ENCODE results near the gene CDKL4.
"Not testable (repeated sequence)": the region's sequence is repeated elsewhere in the genome, so short reads cannot be mapped to it uniquely, and the experiment has no call there.

CDKL4 gene

DNA sequence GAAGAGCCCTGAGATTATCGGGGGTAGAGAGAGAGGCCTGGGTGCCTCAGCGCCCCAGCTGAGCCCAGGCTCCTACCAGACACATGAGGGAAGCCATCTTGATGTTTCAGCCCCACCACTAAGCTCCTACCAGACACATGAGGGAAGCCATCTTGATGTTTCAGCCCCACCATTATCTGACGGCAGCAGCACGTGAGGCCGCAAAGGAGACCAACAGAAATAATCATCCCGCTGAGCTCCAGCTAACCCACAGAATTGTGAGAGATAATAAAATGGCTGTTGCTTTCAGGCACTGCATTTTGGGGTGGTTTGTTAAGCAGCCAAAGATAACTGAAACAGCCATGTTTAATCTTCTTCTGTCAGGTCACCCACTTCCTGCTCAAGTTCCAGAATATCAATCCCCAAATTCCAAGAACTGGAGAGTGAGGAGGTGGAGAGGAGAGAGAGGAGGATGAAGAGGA, 93.6 kb downstream of the CDKL4 start:
- DNase-seq (ENCODE audit: extremely low read depth, low read depth) = no peak
- no peak for TF ChIP-seq CTCF (IDR thresholded peaks at IDR 0.05; ENCODE audit: low read depth, low read length)

DNA sequence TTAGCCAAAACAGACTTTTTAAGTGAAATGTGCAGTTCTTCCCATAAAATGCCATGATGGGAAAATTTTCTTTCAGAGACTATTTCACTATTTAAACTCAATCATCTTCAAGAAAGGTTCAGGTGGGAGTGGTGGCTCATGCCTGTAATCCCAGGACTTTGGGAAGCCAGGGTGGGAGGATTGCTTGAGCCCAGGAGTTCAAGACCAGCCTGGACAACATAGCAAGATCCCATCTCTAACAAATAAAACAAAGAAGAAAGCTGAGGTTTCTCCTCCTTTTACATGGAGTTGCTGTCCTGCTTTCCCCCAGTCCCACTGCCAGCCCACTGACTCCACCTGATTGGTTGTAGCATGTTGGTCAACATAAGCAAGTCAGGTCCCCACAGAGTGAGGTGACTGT, 97.1 kb downstream of the CDKL4 start:
- TF ChIP-seq CTCF (IDR thresholded peaks at IDR 0.05; ENCODE audit: low read depth, low read length) = no peak
- no peak for DNase-seq (ENCODE audit: extremely low read depth, low read depth)

GRCh38 chr2:39145906-39146421, 97.8 kb downstream of the CDKL4 start:
- TF ChIP-seq CTCF (IDR thresholded peaks at IDR 0.05; ENCODE audit: low read depth, low read length) = no peak
- DNase-seq (ENCODE audit: extremely low read depth, low read depth) = no peak

DNA sequence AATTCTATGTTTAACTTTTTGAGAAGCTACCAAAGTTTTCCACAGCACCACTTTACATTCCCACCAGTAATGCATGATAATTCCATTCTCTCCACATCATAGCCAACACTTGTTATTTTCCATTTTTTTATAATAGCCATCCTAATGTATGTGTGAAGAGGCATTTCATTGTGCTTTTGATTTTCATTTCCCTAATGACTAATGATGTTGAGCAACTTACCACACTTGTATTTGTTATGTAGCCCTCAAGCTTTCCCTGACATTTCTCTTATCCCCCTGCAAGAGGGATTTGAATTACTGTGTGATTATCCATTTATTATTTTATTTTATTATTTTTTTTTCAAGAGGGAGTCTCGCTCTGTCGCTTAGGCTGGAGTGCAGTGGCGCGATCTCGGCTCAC, 99.4 kb downstream of the CDKL4 start:
- DNase-seq (ENCODE audit: extremely low read depth, low read depth) = no peak
- TF ChIP-seq CTCF (IDR thresholded peaks at IDR 0.05; ENCODE audit: low read depth, low read length) = no peak

- no peak for TF ChIP-seq CTCF (IDR thresholded peaks at IDR 0.05; ENCODE audit: low read depth, low read length)
- DNase-seq (ENCODE audit: extremely low read depth, low read depth) = no peak
Observed at GRCh38 chr2:39142904-39143605, 100.7 kb downstream of the CDKL4 start.

- DNase-seq (ENCODE audit: extremely low read depth, low read depth) = no peak
- TF ChIP-seq CTCF (IDR thresholded peaks at IDR 0.05; ENCODE audit: low read depth, low read length) = no peak
Observed at GRCh38 chr2:39141334-39142271, 102.2 kb downstream of the CDKL4 start.

DNA sequence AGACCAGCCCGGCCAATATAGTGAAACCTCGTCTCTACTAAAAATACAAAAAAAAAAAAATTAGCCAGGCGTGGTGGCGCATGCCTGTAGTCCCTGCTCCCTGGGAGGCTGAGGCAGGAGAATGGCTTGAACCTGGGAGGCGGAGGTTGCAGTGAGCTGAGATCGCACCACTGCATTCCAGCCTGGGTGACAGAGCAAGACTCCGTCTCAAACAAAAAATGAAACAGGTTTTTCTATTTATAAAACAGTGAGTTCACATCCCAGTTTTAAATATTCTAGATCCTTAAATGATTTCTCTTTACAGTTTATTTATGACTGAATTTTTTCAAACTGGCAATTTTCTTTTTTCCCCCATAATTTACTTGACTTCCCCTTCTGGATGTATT, 102.8 kb downstream of the CDKL4 start:
- not testable (repeated sequence) for DNase-seq (ENCODE audit: extremely low read depth, low read depth)

Measured in AG09319 (cell line).